IMR-90 (cell line): ENCODE data around the gene HAS3.

Source experiments
- BHLHE40 ChIP-seq: fragments of 150-350 bp; IDR thresholded peaks from 2 replicates; pipeline ENCODE4 v1.6.1; 2016; ENCODE audit warnings: mild to moderate bottlenecking, low read depth, low read length
- ELK1 ChIP-seq: fragments of 150-350 bp; IDR thresholded peaks from 2 replicates; pipeline ENCODE4 v1.6.1; 2016; ENCODE audit warnings: low read depth, mild to moderate bottlenecking, low read length, moderate library complexity, borderline replicate concordance
- FOS ChIP-seq: fragments of 150-350 bp; IDR thresholded peaks from 2 replicates; pipeline ENCODE4 v1.6.1; 2016; ENCODE audit warnings: low read depth, low read length
- NFE2L2 ChIP-seq: fragments of 150-350 bp; IDR thresholded peaks from 2 replicates; pipeline ENCODE4 v1.6.1; 2016; ENCODE audit warnings: low read depth, mild to moderate bottlenecking, low read length
- POLR2A ChIP-seq: IDR thresholded peaks from 2 replicates; pipeline ENCODE4 v1.6.1; 2012; ENCODE audit warnings: mild to moderate bottlenecking, low read depth, low read length
- RAD21 ChIP-seq: IDR thresholded peaks from 2 replicates; pipeline ENCODE4 v1.6.1; 2012; ENCODE audit warnings: low read length, improper control_type of control experiment
- RCOR1 ChIP-seq: IDR thresholded peaks from 2 replicates; pipeline ENCODE4 v1.6.1; 2012; ENCODE audit warnings: mild to moderate bottlenecking, low read length, improper control_type of control experiment; ENCODE audit not compliant: insufficient replicate concordance
- TF ChIP-seq, protein P1 (sequence below): conservative IDR thresholded peaks from 2 replicates; pipeline ENCODE4 v1.5.1; 2012; ENCODE audit warnings: mild to moderate bottlenecking, low read depth, low read length, improper control_type of control experiment
- TF ChIP-seq, protein P2 (sequence below): fragments of 150-350 bp; IDR thresholded peaks from 2 replicates; pipeline ENCODE4 v1.6.1; 2017; ENCODE audit warnings: mild to moderate bottlenecking, antibody characterized with exemption, low read length, low read depth

- TF ChIP-seq, protein P1, sequence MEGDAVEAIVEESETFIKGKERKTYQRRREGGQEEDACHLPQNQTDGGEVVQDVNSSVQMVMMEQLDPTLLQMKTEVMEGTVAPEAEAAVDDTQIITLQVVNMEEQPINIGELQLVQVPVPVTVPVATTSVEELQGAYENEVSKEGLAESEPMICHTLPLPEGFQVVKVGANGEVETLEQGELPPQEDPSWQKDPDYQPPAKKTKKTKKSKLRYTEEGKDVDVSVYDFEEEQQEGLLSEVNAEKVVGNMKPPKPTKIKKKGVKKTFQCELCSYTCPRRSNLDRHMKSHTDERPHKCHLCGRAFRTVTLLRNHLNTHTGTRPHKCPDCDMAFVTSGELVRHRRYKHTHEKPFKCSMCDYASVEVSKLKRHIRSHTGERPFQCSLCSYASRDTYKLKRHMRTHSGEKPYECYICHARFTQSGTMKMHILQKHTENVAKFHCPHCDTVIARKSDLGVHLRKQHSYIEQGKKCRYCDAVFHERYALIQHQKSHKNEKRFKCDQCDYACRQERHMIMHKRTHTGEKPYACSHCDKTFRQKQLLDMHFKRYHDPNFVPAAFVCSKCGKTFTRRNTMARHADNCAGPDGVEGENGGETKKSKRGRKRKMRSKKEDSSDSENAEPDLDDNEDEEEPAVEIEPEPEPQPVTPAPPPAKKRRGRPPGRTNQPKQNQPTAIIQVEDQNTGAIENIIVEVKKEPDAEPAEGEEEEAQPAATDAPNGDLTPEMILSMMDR = no peak
- no peak for TF ChIP-seq POLR2A
- TF ChIP-seq, protein P2, sequence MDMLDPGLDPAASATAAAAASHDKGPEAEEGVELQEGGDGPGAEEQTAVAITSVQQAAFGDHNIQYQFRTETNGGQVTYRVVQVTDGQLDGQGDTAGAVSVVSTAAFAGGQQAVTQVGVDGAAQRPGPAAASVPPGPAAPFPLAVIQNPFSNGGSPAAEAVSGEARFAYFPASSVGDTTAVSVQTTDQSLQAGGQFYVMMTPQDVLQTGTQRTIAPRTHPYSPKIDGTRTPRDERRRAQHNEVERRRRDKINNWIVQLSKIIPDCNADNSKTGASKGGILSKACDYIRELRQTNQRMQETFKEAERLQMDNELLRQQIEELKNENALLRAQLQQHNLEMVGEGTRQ = no peak
- no peak for TF ChIP-seq BHLHE40
- TF ChIP-seq RAD21 = no peak
- TF ChIP-seq NFE2L2 = no peak
- TF ChIP-seq ELK1 = no peak
- no peak for TF ChIP-seq FOS
- no peak for TF ChIP-seq RCOR1
Measured at GRCh38 chr16:69079697-69080096, 25.8 kb upstream of the HAS3 start.
